Fibroblast of upper back skin (primary cell): ENCODE results near the gene AFF4.
"Not testable (repeated sequence)": the region's sequence is repeated elsewhere in the genome, so short reads cannot be mapped to it uniquely, and the experiment has no call there.

Experiments
- DNase-seq: peaks from one replicate; pipeline ENCODE4 v3.0.0-alpha.2; 2013

The AFF4 gene, protein sequence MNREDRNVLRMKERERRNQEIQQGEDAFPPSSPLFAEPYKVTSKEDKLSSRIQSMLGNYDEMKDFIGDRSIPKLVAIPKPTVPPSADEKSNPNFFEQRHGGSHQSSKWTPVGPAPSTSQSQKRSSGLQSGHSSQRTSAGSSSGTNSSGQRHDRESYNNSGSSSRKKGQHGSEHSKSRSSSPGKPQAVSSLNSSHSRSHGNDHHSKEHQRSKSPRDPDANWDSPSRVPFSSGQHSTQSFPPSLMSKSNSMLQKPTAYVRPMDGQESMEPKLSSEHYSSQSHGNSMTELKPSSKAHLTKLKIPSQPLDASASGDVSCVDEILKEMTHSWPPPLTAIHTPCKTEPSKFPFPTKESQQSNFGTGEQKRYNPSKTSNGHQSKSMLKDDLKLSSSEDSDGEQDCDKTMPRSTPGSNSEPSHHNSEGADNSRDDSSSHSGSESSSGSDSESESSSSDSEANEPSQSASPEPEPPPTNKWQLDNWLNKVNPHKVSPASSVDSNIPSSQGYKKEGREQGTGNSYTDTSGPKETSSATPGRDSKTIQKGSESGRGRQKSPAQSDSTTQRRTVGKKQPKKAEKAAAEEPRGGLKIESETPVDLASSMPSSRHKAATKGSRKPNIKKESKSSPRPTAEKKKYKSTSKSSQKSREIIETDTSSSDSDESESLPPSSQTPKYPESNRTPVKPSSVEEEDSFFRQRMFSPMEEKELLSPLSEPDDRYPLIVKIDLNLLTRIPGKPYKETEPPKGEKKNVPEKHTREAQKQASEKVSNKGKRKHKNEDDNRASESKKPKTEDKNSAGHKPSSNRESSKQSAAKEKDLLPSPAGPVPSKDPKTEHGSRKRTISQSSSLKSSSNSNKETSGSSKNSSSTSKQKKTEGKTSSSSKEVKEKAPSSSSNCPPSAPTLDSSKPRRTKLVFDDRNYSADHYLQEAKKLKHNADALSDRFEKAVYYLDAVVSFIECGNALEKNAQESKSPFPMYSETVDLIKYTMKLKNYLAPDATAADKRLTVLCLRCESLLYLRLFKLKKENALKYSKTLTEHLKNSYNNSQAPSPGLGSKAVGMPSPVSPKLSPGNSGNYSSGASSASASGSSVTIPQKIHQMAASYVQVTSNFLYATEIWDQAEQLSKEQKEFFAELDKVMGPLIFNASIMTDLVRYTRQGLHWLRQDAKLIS

DNA sequence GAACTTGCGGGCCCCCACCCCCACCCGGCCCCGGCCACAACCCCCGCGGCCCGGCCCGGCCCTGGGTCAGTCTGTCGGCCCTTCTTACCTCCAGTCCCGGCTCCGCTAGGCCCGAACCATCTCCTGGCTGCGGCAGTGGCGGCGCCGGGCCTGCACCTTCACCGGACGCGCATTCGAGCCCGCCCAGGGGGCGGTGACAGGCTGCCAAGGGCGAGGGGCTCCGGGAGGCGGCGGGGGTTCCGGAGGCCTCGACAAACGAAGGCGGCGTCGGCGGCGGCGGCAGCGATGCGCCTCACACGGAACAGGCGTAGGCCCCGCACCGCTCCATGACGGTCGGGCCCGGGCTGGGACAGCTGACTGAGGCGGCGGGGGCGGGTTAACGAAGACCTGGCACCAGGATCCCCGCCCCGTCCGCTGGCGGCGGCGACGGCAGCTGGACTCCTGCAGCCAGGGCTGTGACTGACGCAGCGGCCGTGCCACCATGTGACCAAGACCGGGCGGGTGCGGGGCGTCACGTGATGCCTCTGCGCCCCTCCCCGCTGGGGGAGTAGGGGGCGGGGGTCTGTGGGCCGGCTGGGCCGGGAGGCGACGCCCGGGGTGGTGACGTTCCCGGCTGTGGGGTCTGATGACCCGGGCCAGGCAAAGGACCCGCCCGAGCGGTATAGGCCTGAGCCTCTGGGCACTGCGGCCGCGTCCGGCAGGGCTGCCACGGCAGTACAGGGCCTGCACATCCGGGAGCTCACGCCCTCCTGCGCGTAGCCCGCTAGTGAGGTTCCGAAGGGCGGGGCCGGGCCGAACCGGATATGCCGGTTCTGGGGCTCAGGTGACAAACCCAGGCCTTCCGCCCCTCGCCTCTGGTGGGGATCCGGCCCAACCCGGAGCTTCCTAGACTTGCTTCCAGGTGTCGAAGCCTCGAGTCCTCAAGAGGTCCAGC lies at the start of gene AFF4:
AFF4 (minus strand) TSS at position 464 of the 934 bp plus-strand sequence. CDS start 26,445 bp downstream, outside the sequence.
- DNase-seq: peak; percentile 94

DNA sequence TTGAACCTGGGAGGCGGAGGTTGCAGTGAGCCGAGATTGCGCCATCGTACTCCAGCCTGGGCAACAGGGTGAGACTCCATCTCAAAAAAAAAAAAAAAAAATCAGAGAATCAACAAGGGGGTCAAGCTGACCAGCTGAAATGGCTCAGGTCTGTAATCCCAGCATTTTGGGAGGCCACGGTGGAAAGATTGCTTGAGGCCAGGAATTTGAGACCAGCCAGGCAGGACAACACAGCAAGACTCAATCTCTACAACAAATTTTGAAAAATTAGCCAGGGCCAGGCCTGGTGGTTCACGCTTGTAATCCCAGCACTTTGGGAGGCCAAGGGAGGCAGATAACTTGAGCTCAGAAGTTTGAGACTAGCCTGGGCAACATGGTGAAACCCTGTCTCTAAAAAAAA lies 45.0 kb upstream of the AFF4 start:
- DNase-seq: not testable (repeated sequence)

DNA sequence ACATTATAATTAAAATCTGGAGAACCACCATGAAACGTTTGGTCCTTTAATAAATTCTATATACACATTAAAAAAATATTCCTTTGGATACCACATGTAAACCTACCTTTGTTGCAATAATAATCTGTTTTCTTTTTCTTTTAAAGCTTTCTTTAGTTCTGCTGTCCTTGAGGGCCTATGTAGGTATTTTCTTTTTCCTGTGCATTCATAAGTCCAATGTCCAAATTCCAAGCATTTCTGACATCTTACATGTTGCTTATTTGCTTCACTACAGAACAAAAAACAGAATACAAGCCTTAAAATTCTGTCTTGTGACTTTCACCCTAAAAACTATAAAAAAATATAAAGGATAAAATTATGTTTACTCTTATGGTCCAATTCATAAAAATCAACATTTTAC lies 43.2 kb upstream of the AFF4 start:
- no peak for DNase-seq

DNA sequence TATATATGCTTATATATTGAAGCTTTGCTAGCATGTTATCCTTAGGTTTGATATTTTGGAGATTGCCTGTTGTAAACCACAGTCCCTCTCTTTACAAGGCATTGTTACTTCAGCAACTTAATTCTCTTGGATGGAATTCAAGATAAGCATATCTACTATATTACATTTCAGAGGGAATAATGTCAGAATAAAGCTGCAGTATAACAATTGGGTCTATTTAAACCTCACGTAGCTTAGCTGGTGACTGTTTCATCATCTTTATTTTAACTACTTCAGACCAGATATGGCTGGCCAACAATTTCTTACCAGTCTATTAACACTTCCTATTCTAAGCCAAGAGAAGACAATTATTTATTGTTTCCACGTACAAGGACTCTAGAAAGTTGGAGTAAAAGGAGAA lies 35.8 kb upstream of the AFF4 start:
- peak; percentile 7 for DNase-seq

DNA sequence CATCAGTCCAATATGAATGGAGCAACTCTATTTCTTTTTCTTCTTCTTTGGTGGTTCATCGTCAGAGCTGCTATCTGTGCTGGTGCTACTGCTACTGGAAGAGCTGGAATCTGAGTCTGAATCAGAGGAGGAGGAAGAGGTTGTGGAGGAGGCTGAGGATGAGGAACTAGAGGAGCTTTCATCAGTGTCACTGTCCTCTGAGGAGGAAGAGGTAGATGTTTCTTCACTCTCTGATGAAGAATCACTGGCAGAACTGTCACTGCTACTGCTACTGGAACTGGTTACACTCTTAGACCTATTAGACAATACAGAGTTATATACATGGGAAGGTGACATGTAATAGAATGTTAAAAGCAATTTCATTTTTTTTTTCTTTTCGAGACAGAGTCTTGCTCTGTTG lies 35.1 kb upstream of the AFF4 start:
- DNase-seq: no peak

DNA sequence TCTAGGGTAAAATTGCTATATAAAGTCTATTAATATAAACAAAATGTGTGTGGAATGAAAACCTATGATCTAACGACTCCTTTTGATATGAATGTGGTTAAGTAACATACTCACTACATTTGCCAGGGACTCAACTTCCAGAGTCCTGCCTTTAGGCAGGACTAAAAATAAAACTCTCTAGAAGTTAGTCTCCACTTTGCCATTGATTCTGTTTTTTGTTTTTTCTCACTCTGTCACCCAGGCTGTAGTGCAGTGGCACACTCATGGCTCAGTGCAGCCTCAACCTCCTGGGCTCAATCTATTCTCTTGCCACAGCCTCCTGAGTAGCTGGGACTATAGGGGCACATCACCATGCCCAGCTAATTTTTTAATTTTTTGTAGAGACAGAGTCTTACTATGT lies 32.9 kb upstream of the AFF4 start:
- no peak for DNase-seq

DNA sequence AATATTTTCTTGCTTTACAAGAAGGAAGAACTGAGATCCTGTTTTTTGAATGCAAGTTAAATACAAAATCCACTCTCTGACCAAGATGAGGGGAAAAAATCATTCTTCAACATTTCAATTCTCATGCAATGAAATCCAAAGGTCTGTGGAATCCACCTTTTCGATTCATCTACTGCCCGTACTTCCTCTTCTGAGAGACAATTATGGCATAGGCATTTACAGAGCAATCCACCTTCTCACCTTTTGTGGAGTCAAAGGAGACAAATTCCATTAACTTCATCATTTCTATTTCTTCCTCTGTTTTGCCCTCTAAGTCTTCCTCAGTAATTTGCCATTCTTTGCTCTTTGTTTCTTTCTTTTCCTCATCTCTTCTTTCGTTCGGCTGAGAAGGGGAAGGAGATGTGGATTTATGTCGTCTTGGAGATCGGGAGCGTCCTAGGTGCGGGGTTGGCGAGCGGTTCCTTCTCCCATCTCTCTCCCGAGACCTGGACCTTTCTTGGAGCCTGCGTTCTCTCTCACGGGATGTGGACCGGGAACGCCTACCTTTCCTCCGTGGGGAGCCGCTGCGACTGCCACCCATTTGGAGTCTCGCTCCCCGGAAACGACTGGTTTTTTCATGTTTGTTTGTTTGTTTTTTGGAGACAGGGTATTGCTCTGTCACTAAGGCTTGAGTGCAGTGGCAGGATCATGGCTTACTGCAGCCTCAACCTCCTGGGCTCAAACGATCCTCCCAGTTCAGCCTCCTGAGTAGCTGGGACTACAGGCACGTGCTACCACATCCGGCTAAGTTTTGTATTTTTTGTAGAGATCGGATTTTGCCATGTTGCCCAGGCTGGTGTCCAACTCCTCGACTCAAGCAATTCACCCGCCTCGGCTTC lies 24.3 kb upstream of the AFF4 start:
- no peak for DNase-seq

DNA sequence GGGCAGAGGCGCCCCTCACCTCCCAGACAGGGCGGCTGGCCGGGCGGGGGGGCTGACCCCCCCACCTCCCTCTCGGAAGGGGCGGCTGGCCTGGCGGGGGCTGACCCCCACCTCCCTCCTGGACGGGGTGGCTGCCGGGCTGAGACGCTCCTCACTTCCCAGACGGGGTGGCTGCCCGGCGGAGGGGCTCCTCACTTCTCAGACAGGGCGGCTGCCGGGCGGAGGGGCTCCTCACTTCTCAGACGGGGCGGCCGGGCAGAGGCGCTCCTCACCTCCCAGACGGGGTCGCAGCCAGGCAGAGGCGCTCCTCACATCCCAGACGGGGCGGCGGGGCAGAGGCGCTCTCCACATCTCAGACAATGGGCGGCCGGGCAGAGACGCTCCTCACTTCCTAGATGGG lies 19.5 kb upstream of the AFF4 start:
- not testable (repeated sequence) for DNase-seq

DNA sequence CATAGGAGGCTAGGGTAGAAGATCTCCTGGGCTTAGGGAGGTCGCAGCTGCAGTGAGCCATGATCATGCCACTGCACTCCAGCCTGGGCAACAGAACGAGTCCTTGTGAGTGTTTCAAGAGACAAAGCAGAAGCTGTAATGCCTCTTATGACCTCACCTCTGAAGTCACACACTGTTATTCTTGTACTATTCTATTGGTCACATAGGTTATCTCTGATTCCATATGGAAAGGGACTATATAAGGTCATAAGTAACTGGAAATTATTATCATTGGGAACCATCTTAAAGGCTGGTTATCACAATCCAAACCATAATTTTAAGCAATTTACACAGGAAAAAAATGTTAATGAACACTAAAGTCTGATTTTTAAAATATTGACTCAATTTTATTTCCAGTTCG lies 17.9 kb upstream of the AFF4 start:
- DNase-seq: no peak

DNA sequence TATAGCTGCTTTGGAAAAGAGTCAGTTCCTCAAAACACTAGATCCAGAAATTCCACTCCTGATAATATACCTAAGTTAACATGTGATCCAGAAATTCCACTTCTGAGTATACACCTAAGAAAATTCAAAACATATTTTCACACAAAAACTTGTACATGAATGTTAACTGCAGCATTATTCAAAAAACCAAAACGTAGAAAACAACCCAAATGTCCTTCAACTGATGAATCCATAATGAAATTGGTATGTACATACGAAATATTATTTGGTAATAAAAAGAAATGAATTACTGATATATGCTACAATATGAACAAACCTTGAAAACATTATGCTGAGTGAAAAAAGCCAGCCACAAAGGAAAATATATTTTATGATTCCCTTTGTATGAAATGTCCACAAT lies 16.5 kb upstream of the AFF4 start:
- DNase-seq: no peak

DNA sequence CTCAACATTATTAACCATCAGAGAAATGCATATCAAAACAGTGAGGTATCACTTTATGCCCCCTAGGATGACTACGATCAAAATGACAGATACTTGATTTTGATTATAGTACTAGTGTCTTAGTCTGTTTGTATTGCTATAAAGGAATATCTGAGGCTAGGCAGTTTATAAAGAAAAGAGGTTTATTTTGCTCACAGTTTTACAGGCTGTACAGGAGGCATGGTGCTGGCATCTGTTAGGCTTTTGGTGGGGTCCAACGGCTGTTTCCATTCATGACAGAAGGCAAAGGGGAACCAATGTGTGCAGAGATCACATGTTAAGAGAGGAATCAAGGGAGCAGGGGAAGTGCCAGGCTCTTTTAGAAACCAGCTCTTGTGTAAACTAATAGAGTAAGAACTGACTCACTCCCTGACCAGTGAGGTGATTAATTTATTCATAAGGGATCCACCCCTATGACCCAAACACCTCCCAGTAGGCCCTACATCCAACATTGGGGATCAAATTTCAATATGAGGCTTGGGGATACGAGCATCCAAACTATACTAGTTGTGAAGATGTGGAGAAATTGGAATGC lies 16.0 kb upstream of the AFF4 start:
- DNase-seq: peak; percentile 14

DNA sequence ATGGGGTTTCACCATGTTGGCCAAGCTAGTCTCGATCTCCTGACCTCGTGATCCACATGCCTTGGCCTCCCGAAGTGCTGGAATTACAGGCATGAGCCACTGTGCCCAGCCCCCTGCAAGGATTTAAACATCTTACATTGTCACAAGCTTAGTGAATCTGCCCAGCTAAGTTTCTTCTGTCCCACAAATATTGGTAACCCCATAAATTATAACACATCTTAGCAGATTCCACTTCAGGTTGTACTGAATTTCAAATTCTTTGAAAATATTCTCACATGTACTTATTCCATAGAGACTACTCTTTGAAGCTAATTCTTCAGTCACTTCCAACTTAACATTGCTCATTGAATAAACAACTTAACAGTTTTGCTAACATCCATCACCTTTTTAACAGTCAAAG lies 13.4 kb upstream of the AFF4 start:
- no peak for DNase-seq

DNA sequence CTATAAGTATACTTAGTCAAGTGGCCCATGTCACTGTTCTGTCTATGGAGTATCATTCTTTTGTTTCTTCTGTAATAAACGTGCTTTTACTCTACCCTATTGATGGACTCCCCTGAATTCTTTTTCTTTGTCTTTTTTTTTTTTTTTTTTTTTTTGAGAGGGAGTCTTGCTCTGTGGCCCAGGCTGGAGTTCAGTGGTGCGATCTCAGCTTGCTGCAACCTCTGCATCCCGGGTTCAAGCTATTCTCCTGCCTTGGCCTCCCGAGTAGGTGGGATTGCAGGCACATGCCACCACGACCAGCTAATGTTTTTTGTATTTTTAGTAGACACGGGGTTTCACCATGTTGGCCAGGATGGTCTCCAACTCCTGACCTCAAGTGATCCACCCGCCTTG lies 9.0 kb upstream of the AFF4 start:
- DNase-seq: not testable (repeated sequence)

DNA sequence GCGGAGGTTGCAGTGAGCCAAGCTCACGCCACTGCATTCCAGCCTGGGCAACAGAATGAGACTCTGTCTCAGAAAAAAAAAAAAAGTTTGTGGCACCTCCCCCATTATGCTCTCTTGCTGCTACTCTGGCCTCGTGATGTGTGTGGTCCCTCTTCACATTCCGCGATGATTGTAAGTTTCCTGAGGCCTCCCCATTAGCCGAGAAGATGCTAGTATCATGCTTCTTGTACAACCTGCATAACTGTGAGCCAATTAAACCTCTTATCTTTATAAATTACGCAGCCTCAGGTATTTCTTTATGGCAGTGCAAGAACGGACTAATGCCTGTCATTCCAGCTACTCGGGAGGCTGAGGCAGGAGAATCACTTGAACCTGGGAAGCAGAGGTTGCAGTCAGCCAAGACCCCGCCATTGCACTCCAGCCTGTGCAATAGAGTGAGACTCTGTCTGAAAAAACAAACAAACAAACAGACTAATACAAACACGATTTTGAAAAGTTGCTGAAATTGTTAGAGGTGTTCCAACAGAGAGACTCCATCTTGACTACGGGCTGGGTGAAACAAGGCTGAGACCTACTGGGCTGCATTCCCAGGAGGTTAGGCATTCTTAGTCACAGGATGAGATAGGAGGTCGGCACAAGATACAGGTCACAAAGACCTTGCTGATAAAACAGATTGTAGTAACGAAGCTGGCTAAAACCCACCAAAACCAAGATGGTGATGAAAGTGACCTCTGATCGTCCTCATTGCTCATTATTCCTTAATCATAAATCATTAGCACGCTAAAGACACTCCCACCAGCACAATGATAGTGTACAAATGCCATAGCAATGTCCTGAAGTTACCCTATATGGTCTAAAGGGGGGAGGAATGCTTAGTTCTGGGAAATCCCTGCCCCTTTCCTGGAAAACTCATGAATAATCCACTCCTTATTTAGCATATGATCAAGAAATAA lies 8.3 kb upstream of the AFF4 start:
- DNase-seq: peak; percentile 59

DNA sequence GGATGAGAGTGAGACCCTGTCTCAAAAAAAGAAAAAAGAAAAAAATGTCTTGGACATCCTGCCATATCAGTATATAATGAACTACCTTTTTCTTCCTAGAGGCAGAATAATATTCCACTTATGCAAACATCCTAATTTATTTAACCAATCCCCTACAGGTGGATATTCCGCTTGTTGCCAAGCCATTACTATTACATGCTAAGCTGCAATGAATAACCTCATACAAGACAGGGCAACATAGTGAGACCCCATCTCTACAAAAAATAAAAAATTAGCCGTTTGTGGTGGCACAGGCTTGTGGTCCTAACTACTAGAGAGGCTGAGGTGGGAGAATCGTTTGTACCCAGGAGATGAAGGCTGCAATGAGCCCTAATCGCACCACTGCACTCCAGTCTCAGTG lies 1.7 kb upstream of the AFF4 start:
- no peak for DNase-seq

DNA sequence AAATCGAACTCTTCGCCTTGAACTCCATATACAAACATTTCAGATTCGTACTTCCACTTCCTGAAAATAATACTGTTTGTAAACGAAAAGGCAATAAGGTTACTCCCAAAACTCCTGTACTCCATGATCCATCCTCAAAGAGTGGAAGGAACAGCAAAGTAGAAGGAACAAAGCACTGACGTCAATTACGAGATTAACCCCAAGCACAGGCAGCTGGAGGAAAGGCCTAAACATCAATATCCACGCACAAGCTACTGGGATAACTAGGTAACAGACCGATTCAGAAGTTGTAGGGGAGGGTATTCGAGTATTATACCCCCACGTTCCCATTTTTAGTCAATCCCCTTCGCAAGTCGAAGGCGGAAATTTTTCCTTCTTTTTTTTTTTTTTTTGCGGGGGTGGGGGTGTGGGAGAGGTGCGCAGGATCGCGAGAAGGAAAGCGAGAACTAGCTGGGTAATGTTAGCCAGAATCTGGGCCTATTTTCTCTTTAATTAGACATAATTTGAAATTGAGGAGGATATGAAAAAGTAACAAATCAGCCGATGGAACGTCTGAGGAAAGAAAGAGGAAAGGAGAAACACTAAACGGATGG lies 909 bp downstream of the AFF4 start:
- peak; percentile 57 for DNase-seq

DNA sequence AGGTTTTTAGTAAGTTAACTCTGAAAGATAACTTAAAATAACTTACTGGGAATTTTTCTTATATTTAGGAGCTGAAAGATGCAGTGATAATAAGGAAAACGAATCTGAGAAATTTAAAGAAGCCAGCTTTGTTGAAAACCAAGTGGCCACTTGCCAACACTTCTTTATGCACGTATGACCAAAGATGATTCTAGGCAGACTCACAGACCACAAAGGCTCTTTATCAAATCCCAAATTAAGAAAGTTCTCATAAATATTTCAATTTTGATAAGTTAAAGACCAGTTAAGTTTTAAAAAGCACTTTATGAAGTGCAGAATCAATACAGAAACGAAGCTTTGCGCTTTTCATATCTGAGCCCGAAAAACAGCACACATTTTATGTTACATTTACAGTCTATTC lies 1.5 kb downstream of the AFF4 start:
- peak; percentile 65 for DNase-seq

DNA sequence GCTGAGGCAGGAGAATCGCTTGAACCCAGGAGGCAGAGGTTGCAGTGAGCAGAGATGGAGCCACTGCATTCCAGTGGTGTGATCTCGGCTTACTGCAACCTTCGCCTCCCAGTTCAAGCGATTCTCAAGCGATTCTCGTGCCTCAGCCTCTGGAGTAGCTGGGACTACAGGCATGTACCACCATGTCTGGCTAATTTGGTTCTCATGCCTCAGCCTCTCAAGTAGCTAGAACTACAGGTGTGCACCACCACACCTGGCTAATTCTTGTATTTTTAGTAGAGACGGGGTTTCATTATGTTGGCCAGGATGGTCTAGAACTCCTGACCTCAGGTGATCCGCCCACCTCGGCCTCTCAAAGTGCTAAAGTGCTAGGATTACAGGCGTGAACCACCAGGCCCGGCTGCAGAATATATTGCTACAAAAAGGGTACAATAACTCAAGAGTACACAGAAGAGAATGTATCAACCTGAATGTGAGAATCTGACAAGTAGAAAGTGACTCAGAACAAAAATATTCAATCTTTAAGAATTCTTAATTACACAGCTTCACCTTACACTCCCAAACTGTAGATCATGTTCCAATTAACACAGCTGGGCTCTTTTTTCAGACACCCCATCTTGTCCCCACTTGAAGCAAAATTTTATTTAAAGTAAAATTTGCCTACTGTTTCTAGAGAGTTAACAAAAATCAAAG lies 2.2 kb downstream of the AFF4 start:
- peak; percentile 7 for DNase-seq
